NAMALWA (cell line): ENCODE data around the gene LRRC23.
"Not testable (repeated sequence)": the region's sequence is repeated elsewhere in the genome, so short reads cannot be mapped to it uniquely, and the experiment has no call there.

Experiments
- DNase-seq: peaks from one replicate; pipeline ENCODE4 v3.0.0-alpha.2; 2015; ENCODE audit warnings: low spot score

LRRC23 gene

DNA sequence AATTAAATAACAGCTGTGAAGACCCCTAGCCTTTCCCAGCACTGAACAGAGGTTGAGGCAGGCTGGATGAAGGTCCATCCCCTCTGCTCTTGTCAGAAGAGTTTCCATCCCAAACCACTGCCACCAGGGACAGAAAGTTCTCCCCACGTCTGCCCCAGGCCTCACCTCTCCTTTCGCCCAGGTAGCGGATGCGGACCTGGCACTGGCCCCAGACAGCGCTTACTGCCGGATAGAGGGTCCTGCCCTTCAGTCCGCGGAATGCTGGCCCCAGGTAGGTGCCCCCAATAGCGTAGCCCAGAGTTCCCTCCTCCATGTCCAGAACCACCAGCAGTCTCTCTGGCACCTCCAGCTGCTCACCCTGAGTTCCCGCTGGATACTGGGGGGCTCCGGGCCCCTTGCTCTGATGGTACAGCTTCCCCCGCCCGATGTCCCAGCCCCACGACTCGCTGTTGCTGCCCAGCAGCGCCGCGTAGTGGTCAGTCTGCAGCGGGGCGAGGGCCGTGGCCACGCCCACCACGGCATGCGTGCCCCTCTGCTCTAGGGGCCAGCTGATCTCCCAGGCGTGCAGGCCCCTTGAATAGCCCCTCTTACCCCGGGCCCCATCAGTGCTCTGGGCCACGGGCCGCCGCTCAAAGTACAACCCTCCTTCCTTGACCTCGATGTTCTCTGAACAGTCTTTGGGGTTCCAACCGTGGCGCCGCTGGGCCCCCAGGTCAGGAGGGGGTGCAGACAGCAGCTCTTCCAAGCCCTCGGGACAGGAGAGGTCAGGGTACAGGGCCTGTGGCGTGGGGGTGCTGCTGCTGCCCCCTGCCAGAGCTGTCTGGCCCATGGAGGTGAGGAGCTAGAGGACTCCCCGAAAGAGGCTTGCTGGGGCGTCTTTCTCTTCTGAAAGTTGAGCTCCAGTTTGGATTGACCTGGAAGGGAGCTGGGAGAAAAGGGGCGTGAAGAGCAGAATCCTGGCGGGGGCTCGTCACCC lies 32.3 kb upstream of the LRRC23 start:
- DNase-seq = peak; percentile 88

DNA sequence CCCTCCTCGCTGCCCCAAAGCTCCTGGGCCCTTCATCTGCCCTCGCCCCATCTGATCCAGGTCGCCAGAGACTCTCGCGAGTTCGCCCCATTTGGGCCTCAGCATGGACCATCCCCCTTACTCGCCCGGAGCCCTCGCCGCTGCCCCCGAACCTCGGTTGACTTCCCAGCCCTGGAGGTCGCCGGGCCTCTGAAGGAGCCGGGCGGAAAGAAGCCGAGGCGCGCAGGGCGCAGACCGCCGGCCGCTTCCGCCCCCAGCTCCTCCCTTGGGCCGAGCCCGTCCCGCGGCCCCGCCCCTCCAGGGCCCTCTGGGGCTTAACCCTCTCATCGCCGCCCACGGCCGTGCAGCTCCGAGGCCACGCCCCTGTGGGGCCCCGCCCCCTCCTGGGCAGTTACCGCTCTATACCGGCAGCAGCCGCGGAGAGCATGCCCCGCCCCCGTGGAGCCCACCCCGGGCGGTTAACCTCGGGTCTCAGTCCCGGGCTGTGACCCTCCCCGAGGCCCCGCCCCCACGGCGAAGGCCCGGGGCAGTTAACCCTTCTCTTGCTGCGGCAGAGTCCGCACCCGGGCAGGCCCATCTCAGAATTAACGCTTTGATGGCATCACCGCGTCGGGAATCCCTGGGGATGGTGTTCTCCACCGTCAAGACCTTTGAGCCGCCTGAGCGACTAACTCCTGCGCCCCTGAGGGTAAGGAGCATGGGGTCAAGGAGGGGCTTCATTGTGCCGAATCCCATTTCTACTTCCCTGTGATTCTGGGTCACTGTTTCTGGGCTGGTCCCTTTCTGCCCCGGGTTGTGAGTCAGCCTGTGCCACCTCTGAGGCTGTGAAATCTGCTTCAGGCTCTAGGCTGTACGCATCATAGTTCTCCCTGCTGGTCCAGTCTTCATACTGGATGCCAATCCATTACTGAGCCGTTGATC lies 31.3 kb upstream of the LRRC23 start, which contains the start of gene SPSB2:
TSS of gene SPSB2 (minus strand) at position 210 of the 921 bp plus-strand sequence. CDS start 402 bp downstream, outside the sequence.
- peak; percentile 99 for DNase-seq

- not testable (repeated sequence) for DNase-seq
Observed at GRCh38 chr12:6874015-6874368, 30.6 kb upstream of the LRRC23 start.

DNA sequence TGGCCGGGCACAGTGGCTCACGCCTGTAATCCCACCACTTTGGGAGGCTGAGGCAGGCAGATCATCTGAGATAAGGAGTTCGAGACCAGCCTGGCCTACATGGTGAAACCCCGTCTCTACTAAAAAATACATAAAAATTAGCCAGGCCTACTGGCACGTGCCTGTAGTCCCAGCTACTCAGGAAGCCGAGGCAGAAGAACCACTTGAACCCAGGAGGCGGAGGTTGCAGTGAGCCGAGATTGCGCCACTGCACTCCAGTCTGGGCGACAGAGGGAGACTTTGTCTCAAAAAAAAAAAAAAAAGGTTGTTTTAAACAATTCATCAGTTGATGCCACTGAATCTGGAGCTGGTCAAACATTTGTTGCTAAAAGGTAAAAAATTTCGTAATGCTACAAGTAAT lies 24.8 kb upstream of the LRRC23 start:
- DNase-seq = not testable (repeated sequence)

DNA sequence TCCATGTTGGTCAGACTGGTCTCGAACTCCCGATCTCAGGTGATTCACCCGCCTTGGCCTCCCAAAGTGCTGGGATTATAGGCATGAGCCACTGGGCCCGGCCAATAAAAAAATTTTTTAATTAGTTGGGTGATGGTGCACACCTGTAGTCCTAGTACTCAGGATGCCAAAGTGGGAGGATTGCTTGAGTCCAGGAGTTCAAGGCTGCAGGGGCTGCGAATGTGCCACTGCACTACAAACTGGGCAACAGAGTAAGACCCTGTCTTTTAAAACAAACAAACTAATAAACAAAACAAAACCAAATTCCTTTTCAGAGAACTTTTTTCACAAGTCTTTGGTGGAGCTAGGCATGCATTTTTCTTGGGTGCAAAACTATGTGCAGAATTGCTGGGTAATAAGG lies 21.4 kb upstream of the LRRC23 start:
- no peak for DNase-seq

- DNase-seq = no peak
Observed at GRCh38 chr12:6883683-6884082, 20.9 kb upstream of the LRRC23 start.

GRCh38 chr12:6884539-6884938 lies 20.1 kb upstream of the LRRC23 start:
- DNase-seq = no peak

DNA sequence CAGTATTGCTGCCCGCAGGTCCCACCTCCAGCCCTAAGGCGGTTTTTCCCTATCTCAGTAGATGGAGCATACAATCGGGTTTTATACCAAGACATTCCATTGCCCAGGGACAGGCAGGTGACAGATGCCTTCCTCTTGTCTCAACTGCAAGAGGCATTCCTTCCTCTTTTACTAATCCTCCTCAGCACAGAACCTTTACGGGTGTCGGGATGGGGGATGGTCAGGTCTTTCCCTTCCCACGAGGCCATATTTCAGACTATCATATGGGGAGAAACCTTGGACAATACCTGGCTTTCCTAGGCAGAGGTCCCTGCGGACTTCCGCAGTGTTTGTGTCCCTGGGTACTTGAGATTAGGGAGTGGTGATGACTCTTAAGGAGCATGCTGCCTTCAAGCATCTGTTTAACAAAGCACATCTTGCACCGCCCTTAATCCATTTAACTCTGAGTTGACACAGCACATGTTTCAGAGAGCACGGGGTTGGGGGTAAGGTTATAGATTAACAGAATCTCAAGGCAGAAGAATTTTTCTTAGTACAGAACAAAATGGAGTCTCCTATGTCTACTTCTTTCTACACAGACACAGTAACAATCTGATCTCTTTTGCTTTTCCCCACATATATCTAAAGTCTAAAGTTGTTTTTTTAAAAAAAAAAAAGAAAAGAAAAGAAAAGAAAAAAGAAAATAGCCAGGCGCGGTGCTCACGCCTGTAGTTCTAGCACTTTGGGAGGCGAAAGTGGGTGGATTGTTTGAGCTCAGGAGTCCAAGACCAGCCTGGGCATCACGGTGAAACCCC lies 18.2 kb upstream of the LRRC23 start:
- DNase-seq = not testable (repeated sequence)

GRCh38 chr12:6887460-6887859 lies 17.2 kb upstream of the LRRC23 start:
- no peak for DNase-seq

DNA sequence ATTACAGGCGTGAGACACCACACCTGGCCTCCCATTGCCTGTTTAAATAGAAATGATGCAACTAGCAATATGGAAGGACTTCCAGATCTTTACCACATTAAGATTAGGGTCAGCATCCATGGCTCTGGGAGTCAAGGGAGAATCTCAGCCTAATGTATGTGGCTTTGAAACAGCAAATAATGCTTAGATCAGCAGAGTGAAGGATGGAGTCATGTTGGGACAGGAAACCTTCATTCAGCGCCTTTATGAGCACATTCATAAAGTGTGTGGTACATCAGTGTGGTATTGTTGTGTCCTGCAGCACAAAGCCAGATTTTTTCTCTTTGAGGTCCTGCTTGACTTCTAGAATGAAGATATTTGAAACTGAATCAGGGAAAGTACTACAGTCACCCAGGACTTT lies 16.3 kb upstream of the LRRC23 start:
- no peak for DNase-seq

- DNase-seq = not testable (repeated sequence)
Observed at GRCh38 chr12:6888794-6889193, 15.8 kb upstream of the LRRC23 start.

GRCh38 chr12:6889775-6890573 lies 14.6 kb upstream of the LRRC23 start:
- not testable (repeated sequence) for DNase-seq

DNA sequence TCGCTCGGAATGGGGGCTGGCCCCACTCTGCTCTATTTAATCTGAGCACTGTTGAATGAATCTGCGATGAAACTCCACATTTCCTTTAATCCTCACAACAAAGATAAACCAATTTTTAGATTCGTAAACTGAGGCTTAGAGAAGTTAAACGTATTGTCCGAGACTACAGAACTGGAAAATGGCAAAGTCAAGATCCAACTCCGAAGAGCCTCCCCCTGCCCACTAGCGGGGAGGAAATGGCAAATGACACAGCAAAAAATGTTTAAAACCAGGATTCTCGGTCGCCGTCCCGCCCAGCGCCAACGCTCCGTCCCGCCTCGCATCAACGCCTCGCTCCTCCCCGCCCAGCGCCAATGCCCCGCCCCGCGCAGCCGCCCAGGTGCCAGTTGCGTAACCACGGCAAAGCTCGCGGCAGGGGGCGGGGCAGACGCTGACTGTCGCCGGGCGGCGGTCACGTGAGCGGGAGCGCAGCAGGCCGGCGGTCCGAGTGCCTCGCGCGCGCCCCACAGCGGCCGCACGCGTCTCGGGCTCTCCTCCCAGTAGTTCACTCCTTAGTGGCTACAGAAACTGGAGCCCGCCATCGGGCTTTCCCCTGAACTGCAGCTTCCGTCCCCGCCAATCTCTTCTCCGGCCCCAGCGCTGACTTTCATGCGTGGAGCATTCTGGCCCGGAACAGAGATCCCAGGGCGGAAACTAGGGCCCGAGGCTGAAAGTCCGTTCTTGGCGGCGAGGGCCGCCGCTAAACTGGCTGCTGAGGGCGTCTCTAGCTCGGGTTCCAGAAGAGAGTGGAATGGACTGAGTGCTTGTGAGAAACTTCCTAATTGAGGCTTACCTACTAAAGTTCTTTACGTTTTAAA lies 13.6 kb upstream of the LRRC23 start:
- peak; percentile 98 for DNase-seq

DNA sequence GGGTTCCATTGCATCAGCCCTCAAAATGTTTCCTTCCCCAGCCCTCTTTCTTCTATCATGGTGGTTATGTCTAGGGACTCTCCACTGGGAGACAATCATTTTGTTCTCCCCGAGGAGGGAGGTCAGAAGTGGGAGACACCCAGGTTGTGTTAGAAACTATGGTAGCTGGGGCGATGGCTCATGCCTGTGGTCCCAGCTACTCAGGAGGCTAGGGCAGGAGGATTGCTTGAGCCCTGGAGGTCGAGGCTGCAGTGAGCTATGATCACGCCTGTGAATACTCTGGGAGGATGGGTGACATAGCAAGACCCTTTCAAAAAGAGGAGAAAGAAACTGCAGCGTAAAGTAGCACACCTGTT lies 13.0 kb upstream of the LRRC23 start:
- no peak for DNase-seq

DNA sequence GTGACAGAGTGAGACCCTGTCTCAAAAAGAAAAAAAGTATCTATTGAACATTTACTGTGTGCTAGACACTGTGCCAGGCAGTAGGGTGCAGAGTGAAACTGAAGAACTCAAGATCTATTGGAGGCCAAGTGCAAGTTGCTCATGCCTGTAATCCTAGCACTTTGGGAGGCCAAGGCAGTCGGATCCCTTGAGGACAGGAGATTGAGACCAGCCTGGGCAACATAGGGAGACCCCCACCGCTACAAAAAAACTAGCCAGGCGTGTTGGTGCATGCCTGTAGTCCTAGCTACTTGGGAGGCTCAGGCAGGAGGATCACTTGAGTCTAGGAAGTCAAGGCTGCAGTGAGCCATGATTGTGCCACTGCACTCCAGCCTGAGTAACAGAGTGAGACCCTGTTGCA lies 11.9 kb upstream of the LRRC23 start:
- DNase-seq = not testable (repeated sequence)

DNA sequence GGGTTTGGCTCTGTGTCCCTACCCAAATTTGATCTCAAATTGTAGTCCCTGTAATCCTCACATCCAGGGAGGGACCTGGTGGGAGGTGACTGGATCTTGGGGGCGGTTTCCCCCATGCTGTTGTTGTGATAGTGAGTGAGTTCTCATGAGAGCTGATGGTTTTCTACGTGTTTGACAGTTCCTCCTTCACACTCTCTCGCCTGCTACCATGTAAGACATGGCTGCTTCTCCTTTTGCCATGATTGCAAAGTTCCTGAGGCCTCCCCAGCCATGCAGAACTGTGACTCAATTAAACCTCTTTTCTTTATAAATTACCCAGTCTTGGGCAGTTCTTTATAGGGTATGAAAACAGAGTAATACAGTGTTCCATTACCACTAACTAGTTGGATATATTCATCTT lies 10.3 kb upstream of the LRRC23 start:
- DNase-seq = no peak

- no peak for DNase-seq
Observed at GRCh38 chr12:6896846-6897435, 7.7 kb upstream of the LRRC23 start.

DNA sequence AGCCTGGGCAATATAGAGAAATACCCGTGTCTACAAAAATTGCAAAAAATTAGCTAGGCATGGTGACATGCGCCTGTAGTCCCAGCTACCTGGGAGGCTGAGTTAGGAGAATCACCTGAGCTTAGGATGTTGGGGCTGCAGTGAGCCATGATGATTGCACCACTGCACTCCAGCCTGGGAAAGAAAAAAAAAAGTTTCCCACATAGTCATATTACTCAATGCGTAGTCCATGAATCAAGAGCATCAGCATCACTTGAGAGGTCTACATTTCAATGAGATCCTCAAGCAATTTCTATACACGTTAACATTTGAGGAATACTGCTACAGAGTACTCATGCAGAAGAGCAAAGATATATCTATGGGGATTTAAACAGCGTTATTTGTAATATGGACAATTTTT lies 5.2 kb upstream of the LRRC23 start:
- no peak for DNase-seq

GRCh38 chr12:6899837-6900519 lies 4.6 kb upstream of the LRRC23 start:
- DNase-seq = no peak
